Right lobe of liver (tissue), 4 donors: ENCODE data around the gene ANKH.

Source experiments
- POLR2A ChIP-seq: fragments of 450-650 bp; IDR thresholded peaks from one replicate; pipeline ENCODE4 v1.6.1; 2017; ENCODE audit warnings: antibody characterized with exemption, mild to moderate bottlenecking
- TF ChIP-seq, protein P1 (sequence below), 4 donors: fragments of 200-600 bp in 3 of 4; fragments of 450-650 bp in 1 of 4; IDR thresholded peaks; one replicate each; pipeline versions ENCODE4 v1.5.1 to v1.8.0; 2016 to 2022; ENCODE audit warnings: antibody characterized with exemption in 4 of 4, mild to moderate bottlenecking in 2 of 4
- donor health status: DM: no; HTN: no; CAD: no.
- donor health status: DM: no; HTN: no; CAD: no.
- donor health status: DM: no; HTN: yes; CAD: no.

GRCh38 chr5:14684757-14685156 is 186.8 kb downstream of the ANKH start:
- TF ChIP-seq, protein P1, sequence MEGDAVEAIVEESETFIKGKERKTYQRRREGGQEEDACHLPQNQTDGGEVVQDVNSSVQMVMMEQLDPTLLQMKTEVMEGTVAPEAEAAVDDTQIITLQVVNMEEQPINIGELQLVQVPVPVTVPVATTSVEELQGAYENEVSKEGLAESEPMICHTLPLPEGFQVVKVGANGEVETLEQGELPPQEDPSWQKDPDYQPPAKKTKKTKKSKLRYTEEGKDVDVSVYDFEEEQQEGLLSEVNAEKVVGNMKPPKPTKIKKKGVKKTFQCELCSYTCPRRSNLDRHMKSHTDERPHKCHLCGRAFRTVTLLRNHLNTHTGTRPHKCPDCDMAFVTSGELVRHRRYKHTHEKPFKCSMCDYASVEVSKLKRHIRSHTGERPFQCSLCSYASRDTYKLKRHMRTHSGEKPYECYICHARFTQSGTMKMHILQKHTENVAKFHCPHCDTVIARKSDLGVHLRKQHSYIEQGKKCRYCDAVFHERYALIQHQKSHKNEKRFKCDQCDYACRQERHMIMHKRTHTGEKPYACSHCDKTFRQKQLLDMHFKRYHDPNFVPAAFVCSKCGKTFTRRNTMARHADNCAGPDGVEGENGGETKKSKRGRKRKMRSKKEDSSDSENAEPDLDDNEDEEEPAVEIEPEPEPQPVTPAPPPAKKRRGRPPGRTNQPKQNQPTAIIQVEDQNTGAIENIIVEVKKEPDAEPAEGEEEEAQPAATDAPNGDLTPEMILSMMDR (IDR thresholded peaks at IDR 0.05): no peak
- no peak for TF ChIP-seq POLR2A
